SU-DHL-6 (cell line): Measurements from ENCODE around the gene DACT3.

ENCODE experiments used
- CTCF ChIP-seq: fragments of 200-600 bp; sonication (generic); IDR thresholded peaks from one replicate; pipeline ENCODE4 v1.5.1; 2017; ENCODE audit warnings: antibody characterized with exemption, mild to moderate bottlenecking, low read length, moderate library complexity; ENCODE audit not compliant: insufficient read depth, poor library complexity, severe bottlenecking
- EZH2phosphoT487 ChIP-seq: fragments of 200-600 bp; sonication (generic), shearing (Covaris generic); conservative IDR thresholded peaks from 2 replicates; pipeline ENCODE4 v1.6.1; 2018; ENCODE audit warnings: mild to moderate bottlenecking, antibody characterized with exemption, low read length, moderate library complexity, mixed read lengths

GRCh38 chr19:46691948-46692347, 31.0 kb upstream of the DACT3 start:
- no peak for TF ChIP-seq CTCF
- TF ChIP-seq EZH2phosphoT487, result no peak
